ENCODE results near the gene HEY2.
"Not testable (repeated sequence)": the region's sequence is repeated elsewhere in the genome, so short reads cannot be mapped to it uniquely, and the experiment has no call there.

Gene HEY2

DNA sequence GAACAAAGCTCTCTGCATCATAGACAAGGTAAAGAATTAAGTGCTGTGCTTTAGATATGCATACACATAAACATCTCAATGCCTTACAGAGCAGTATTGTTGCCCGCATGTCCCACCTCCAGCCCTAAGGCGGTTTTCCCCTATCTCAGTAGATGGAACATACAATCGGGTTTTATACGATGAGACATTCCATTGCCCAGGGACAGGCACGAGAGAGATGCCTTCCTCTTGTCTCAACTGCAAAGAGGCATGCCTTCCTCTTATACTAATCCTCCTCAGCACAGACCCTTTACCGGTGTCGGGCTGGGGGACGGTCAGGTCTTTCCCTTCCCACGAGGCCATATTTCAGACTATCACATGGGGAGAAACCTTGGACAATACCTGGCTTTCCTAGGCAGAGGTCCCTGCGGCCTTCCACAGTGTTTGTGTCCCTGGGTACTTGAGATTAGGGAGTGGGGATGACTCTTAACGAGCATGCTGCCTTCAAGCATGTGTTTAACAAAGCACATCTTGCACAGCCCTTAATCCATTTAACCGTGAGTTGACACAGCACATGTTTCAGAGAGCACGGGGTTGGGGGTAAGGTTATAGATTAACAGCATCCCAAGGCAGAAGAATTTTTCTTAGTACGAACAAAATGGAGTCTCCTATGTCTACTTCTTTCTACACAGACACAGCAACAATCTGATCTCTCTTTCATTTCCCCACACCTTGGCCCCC lies 26.8 kb downstream of the HEY2 start:
- H3K36me3 Mint-ChIP-seq (ENCODE audit: low read depth); H3K27ac Mint-ChIP-seq; H3K4me1 Mint-ChIP-seq (ENCODE audit: low read depth); H3K9me3 Mint-ChIP-seq; H3K4me3 Mint-ChIP-seq: not testable (repeated sequence)
- peaks cover 13% of the 10 kb centered on the region for H3K27me3 Mint-ChIP-seq

DNA sequence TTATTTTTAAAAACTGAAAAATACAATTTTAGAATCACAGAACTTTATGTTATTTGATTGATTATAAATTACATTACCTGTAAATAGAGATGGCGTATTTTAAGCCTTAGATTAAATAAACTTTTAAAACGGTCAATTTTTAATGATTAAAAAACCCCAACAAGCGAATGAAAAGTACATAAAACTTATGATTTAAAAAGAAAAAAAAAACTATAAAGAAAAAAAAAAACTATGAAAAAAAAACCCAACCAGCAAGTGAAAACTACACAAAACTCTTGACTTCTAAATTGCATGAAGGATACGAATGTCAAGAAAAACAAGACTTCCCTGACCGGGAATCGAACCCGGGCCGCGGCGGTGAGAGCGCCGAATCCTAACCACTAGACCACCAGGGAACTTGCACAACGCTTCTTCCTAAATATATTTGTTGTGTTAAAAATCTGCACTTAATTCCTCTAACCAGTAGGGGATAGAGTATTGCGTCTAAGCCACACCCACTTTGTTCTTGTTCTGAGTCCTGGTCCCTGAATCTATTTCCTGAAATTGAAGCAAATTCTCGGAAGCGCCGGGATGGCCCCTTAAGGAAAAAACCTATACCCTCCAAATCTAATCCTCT lies 30.6 kb downstream of the HEY2 start:
- Mint-ChIP-seq H3K4me1 (ENCODE audit: low read depth) (peaks cover 18% of the 10 kb centered on the region), H3K4me3 (no peak overlapping the region), H3K9me3 (no peaks in the 10 kb centered on the region), H3K27me3 (peaks cover 3% of the 10 kb centered on the region), H3K27ac (no peak overlapping the region), H3K36me3 (ENCODE audit: low read depth) (peaks cover 5% of the 10 kb centered on the region)

DNA sequence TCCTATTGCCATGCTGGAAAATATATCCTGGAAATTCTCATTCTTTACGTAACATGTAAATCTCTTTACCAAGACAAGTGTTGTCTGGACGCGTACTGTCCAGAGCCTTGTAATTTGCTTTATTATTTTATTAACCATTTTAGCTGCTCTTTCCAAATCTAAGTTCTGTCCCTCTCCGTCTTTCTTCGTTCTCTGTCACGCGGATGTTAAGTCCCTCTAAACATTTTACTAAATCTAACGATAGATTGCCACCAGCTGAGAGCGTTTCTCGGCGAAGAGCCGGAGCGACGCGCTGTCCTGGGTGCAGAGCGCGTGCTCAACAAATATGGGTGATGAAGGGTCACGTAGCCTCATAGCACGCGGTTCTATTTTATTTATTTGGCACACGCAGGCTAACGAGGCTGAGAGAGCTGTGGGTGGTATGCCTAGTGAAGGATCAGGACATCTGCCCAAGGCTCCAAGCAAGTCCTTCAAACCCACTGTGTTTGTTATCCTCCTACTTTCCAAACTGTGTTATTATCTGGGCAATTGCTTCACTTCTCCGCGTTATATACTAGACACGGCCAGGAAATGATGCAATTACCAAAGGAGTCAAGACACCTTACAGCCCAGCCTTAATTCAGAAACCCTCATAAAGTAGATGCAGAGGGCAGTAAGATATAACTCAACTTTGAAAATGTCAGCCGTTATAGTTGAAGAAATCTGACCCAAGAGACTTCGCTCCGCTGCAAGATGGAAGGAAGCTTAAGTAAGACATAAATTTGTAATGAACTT lies 31.3 kb downstream of the HEY2 start:
- Mint-ChIP-seq H3K9me3 (no peaks in the 10 kb centered on the region), H3K36me3 (ENCODE audit: low read depth) (peaks cover 7% of the 10 kb centered on the region), H3K27ac (no peak overlapping the region)

DNA sequence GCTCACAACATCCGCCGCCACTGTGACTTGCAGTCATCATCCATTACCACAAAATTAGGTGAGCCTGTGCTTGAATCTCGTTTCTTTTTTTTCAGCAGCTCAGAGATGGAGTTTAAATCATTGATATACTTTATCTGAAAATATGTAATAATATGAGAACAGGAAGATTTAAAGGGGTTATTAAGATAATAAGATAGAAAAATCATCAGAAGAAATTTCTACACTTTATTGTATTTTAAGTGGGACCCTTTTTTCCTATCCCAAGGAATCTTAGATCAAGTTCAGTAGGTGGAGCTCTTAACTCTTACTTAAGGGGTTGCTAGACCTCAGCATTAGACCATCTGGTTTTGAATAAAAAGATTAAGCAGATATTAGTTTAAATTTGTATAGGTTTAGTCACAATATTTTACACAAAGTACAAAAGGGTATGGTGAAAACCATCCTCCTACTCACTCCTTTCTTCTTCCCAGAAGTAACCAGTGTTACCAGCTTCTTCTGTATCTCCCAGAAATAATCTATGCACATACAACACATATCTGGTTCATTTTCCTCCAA lies 32.0 kb downstream of the HEY2 start:
- H3K9me3 Mint-ChIP-seq, result no peaks in the 10 kb centered on the region
- H3K27me3 Mint-ChIP-seq, result no peaks in the 10 kb centered on the region

More for the DNA sequence above, 31.3 kb downstream of the HEY2 start:
- peaks cover under 1% of the 10 kb centered on the region for H3K27me3 Mint-ChIP-seq
- H3K4me1 Mint-ChIP-seq (ENCODE audit: low read depth), result peaks cover 18% of the 10 kb centered on the region
- H3K4me3 Mint-ChIP-seq, result no peak overlapping the region

DNA sequence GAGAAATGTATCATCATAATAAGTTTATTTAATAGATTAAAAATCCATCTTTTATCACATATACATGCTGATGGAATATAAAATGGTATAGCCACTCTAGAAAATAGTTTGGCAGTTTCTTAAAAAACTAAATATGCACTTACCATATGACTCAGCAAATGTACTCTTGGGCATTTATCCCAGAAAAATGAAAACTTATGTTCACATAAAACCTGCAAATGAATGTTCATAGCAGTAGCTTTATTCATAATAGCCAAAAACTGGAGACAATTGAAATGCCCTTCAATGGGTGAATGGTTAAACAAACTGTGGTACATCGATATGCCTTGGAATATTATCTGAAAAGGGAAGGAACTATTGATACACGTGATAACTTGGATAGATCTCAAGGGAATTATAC lies 34.9 kb downstream of the HEY2 start:
- Mint-ChIP-seq H3K4me3 (no peak overlapping the region), H3K9me3 (no peaks in the 10 kb centered on the region), H3K27ac (peak overlapping the region; percentile 47), H3K27me3 (no peaks in the 10 kb centered on the region), H3K4me1 (ENCODE audit: low read depth) (peaks cover 28% of the 10 kb centered on the region), H3K36me3 (ENCODE audit: low read depth) (peaks cover 29% of the 10 kb centered on the region)

More for the DNA sequence above, 32.0 kb downstream of the HEY2 start:
- Mint-ChIP-seq H3K4me1 (ENCODE audit: low read depth) (peaks cover 18% of the 10 kb centered on the region), H3K4me3 (no peak overlapping the region), H3K27ac (no peak overlapping the region), H3K36me3 (ENCODE audit: low read depth) (peaks cover 13% of the 10 kb centered on the region)

DNA sequence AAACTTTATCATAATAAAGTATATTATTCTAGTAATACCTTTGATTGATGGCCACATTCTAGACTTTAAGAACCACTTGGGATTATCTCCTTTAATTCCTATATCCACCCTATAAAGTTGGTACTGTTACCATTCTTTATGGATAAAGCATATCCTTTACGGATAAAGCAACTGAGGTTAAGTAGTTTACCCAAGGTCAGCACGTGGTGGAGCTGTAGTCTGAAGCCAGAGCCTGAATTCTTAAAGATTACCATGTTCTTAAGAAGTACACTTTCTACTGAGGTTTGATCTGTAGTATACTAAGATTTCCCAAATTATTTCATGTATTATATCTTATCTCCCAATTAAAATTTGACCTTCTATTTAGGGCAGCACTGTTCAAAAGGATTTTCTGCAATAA lies 38.4 kb downstream of the HEY2 start:
- peaks cover 44% of the 10 kb centered on the region for H3K4me1 Mint-ChIP-seq (ENCODE audit: low read depth)
- H3K27ac Mint-ChIP-seq, result no peak overlapping the region
- H3K36me3 Mint-ChIP-seq (ENCODE audit: low read depth), result peaks cover 36% of the 10 kb centered on the region
- no peaks in the 10 kb centered on the region for H3K27me3 Mint-ChIP-seq
- no peaks in the 10 kb centered on the region for H3K9me3 Mint-ChIP-seq
- H3K4me3 Mint-ChIP-seq, result no peak overlapping the region

DNA sequence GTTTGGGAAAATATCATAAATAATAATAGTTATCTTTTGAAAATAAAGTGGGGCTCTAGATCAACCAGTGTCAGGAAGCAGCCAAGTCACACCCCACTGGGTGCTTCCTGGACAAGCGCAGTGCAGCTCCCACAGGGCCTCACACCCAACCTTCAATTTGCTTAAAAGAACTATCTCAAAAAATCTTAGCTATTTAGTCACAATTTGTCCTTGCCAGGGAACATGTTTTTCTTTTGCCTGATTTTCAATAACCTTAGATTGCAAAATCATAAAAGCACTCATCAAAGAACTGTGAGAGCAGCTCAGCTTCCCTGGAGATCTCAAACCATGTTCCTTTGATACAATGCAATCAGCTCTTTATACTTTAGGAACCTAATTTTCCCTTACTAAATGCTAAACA lies 39.7 kb downstream of the HEY2 start:
- peak overlapping the region; percentile 87 for H3K4me3 Mint-ChIP-seq
- H3K36me3 Mint-ChIP-seq (ENCODE audit: low read depth), result peaks cover 42% of the 10 kb centered on the region

DNA sequence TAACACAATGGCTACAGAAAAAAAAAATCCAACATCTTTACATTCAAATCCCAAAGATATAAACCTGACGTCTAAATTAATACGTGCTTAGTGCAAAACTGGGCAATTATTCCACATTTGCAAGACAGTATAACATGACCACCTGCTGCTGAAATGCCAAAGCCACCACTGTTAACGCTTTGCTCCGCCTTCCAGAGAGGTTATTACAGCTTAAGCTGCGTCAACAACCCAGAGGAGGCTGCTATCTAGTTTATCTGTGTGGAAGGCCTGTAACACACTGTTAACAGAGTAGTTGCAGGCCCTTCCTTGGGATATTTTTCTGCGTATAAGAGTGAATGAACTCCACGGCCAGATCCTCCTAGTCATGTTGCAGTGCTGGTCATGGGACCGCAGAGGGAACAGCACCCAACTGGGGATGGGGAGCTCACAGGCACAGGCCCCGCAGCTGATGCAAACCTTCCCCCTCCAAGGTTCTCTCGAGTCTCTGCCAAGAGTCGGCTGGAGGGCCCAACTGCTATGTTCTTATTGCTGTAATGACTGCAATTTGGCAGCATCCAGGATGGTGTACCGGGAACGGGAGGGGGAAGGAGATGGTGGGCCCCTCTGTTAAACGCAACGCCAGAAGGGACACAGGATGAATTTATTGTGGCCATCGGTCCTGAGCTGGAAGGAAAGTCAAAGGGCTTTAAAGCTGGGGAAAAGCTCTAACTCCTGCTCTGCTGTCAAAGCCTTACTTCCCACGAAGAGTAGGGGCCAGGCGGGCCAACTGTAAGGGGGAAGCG lies 40.3 kb downstream of the HEY2 start:
- H3K4me1 Mint-ChIP-seq (ENCODE audit: low read depth), result peaks cover 54% of the 10 kb centered on the region
- no peaks in the 10 kb centered on the region for H3K9me3 Mint-ChIP-seq
- peaks cover 37% of the 10 kb centered on the region for H3K36me3 Mint-ChIP-seq (ENCODE audit: low read depth)
- H3K27me3 Mint-ChIP-seq, result no peaks in the 10 kb centered on the region
- H3K4me3 Mint-ChIP-seq, result peak overlapping the region; percentile 87
- peak overlapping the region; percentile 95 for H3K27ac Mint-ChIP-seq

More for the DNA sequence above, 39.7 kb downstream of the HEY2 start:
- Mint-ChIP-seq H3K27me3 (no peaks in the 10 kb centered on the region), H3K9me3 (no peaks in the 10 kb centered on the region), H3K27ac (peak overlapping the region; percentile 95), H3K4me1 (ENCODE audit: low read depth) (peaks cover 52% of the 10 kb centered on the region)

DNA sequence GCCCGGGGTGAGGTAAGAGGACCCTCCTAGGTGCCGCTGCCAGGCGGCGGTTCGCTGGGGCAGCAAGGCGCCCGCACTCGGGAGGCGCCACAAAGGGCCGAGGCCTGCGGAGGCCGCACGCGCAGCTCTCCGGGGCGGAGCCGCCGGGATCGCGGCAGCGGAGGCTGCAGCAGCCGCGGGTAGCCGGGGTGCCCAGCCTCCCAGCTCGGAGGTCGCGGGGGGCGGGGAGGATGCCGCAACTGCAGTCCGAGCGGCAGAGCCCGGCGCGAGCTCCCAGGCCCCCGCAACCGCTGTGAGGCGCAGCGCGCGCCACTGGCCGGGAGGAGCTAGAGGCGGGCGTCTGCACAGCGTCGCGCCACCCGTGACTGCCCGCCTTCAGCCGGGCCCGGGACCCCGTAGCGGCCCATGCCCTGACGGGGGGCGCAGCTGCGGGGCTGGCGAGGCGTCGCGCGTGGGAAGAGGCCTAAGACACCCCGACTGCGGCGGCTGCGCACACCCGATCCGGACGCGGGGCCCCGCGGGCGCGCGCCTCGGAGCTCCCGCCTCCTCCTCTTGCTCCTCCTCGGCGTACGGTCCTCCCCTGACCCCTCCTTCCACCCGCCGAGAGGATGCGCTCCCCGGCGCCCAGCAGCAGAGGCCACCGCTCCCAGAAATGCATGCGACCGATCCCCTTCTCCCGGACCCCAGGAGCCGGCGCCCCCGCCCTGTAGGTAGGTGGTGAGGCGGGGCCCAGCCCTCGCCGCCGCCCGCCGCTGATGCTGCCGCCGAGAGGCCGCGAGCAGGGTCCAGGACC lies 41.1 kb downstream of the HEY2 start, which contains the start of gene NCOA7:
TSS of gene NCOA7 (plus strand) at position 603 of the 793 bp plus-strand sequence. CDS start 24,395 bp downstream, outside the sequence.
- peaks cover 62% of the 10 kb centered on the region for H3K4me1 Mint-ChIP-seq (ENCODE audit: low read depth)
- H3K27ac Mint-ChIP-seq, result peak within 1 kb of the TSS; percentile 95
- H3K9me3 Mint-ChIP-seq, result no peaks in the 10 kb centered on the region
- H3K27me3 Mint-ChIP-seq, result no peaks in the 10 kb centered on the region
- H3K36me3 Mint-ChIP-seq (ENCODE audit: low read depth), result peaks cover 39% of the 10 kb centered on the region
- H3K4me3 Mint-ChIP-seq, result peak within 1 kb of the TSS; percentile 90

DNA sequence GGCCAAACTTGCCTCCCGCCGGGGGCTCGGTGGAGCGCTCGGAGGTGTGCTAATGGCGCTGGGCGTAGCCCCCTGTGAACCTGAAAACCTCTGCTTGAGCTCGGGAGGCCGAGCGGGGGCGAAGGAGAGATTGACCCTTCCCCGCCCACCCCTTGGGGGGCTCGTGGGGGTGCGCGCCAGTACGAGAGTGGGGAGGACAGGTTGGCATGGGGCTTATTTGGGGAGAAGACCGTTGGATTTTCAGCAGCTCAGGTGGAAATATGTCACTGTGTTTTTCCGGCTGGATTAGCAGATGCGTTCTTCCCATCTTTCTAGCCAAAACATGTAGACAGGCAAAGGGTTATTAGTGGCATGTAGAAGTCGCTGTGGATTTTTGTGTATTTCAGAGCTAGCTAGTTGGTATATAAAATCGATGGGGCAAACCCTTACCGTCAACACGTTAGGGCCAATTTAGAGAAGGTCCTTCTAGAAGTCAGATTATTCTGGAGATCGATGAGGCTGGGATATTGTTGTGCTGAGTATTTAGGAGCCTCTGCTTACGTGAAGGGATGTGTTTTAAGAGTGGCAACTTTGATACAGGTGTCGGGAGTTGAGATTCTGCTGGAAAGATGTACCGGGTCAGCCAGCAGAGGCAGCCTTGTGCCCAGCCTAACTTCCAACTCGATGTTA lies 41.9 kb downstream of the HEY2 start:
- Mint-ChIP-seq H3K27me3 (no peaks in the 10 kb centered on the region), H3K27ac (peak overlapping the region; percentile 74), H3K4me3 (peak overlapping the region; percentile 90), H3K9me3 (no peaks in the 10 kb centered on the region), H3K4me1 (ENCODE audit: low read depth) (peaks cover 65% of the 10 kb centered on the region), H3K36me3 (ENCODE audit: low read depth) (peaks cover 34% of the 10 kb centered on the region)

DNA sequence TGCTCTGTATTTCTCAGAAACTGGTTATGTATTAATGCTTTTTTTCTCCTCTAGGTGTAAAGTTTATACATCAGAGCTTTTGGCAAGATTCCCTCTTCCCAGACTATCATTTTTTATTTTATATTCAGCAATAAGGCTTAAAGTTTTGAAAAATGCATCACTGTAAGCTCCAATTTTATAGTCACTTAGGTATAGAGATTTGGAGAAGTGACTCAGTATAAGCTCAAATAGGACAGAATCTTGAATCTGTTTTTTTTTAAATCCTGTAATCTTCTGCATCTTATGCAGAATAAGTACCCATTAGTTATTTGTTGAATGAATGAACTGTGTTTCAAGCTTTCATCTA lies 42.4 kb downstream of the HEY2 start:
- Mint-ChIP-seq H3K36me3 (ENCODE audit: low read depth) (peaks cover 34% of the 10 kb centered on the region), H3K4me3 (peak overlapping the region; percentile 90), H3K9me3 (no peaks in the 10 kb centered on the region), H3K27me3 (no peaks in the 10 kb centered on the region), H3K27ac (peak overlapping the region; percentile 74), H3K4me1 (ENCODE audit: low read depth) (peaks cover 67% of the 10 kb centered on the region)

DNA sequence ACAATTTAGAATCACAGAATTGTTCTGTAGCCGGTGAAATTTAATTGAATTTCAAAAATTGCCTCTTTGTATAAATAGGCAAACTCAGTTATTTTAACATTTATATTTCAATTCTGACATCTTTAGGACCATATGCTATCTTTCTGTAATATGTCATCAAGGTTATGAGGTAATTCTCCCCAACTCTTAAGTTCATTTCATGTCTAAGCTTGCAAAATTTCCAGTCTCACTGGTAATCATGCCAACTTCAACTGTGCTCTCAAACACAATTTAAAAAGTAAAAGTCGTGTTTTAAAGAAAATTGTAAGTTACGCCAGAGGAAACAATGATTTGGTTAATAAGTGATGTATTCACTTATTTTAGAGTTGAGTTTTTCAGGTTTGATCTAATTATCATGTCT lies 42.7 kb downstream of the HEY2 start:
- no peaks in the 10 kb centered on the region for H3K9me3 Mint-ChIP-seq
- H3K36me3 Mint-ChIP-seq (ENCODE audit: low read depth), result peaks cover 34% of the 10 kb centered on the region
- peak overlapping the region; percentile 90 for H3K4me3 Mint-ChIP-seq
- no peaks in the 10 kb centered on the region for H3K27me3 Mint-ChIP-seq
- peaks cover 70% of the 10 kb centered on the region for H3K4me1 Mint-ChIP-seq (ENCODE audit: low read depth)
- H3K27ac Mint-ChIP-seq, result peak overlapping the region; percentile 71

DNA sequence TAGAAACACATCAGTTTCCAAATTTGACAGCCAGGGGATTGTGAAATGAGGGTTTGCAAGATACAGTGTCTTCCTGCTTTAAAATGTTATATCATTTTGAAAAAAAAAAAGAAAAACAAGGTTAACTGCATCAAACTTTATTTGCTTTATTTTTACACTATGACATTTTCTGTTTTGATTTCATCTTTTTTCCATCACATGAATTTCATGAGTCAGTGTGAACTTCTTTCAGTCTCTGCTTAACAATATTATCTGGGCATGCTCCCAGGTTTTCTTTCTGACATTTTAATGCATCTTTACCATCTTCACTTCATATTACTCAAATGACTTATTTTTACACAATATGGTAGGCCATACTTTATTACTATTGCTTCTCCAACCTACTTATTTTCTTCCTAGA lies 43.2 kb downstream of the HEY2 start:
- peaks cover 34% of the 10 kb centered on the region for H3K36me3 Mint-ChIP-seq (ENCODE audit: low read depth)
- H3K27ac Mint-ChIP-seq, result peak overlapping the region; percentile 71

More for the DNA sequence above, 43.2 kb downstream of the HEY2 start:
- Mint-ChIP-seq H3K9me3 (no peaks in the 10 kb centered on the region), H3K4me3 (peak overlapping the region; percentile 90), H3K4me1 (ENCODE audit: low read depth) (peaks cover 75% of the 10 kb centered on the region), H3K27me3 (no peaks in the 10 kb centered on the region)

All from stimulated activated naive CD8-positive, alpha-beta T cell treated with anti-CD3 and anti-CD28 coated beads, Interleukin-15, Interleukin-2, amounts not matched to agents 100 ng/mL and 50 ng/mL, for 24 hours (primary cell).